SU-DHL-6 (cell line): ENCODE results near the gene FBXO24.

Source experiments
- EZH2phosphoT487 ChIP-seq: fragments of 200-600 bp; sonication (generic), shearing (Covaris generic); conservative IDR thresholded peaks from 2 replicates; pipeline ENCODE4 v1.6.1; 2018; ENCODE audit warnings: mild to moderate bottlenecking, antibody characterized with exemption, low read length, moderate library complexity, mixed read lengths
- TF ChIP-seq, protein P1 (sequence below): fragments of 200-600 bp; sonication (generic); IDR thresholded peaks from one replicate; pipeline ENCODE4 v1.5.1; 2017; ENCODE audit warnings: antibody characterized with exemption, mild to moderate bottlenecking, low read length, moderate library complexity; ENCODE audit not compliant: insufficient read depth, poor library complexity, severe bottlenecking

DNA sequence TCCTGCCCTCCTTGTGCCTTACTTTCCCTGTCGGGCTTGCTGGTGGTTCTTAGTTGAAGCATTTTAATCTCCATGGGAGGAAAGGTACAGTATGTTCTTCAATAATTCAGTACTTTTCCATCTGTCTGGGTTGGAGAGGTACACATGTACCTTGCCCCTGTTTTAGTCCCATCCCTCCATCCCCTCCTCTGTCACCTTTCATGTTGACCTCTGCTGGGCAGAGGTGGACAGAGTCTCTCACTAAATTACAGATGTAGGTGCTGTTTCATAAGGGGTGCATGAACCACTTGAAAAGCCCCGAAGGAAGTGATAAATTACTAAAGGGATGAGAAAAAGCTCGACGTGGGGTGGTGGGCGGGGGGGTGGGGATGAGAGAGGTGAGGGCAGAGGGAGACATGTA, 41.7 kb upstream of the FBXO24 start:
- TF ChIP-seq, protein P1, sequence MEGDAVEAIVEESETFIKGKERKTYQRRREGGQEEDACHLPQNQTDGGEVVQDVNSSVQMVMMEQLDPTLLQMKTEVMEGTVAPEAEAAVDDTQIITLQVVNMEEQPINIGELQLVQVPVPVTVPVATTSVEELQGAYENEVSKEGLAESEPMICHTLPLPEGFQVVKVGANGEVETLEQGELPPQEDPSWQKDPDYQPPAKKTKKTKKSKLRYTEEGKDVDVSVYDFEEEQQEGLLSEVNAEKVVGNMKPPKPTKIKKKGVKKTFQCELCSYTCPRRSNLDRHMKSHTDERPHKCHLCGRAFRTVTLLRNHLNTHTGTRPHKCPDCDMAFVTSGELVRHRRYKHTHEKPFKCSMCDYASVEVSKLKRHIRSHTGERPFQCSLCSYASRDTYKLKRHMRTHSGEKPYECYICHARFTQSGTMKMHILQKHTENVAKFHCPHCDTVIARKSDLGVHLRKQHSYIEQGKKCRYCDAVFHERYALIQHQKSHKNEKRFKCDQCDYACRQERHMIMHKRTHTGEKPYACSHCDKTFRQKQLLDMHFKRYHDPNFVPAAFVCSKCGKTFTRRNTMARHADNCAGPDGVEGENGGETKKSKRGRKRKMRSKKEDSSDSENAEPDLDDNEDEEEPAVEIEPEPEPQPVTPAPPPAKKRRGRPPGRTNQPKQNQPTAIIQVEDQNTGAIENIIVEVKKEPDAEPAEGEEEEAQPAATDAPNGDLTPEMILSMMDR: no peak
- TF ChIP-seq EZH2phosphoT487: no peak
